ENCODE measurements around the gene TMEM80. TPM values are rescaled to one million over a fixed set of nuclear protein-coding genes. Genes with fewer than 3 reads are reported as not detected.
"Not testable (repeated sequence)": the region's sequence is repeated elsewhere in the genome, so short reads cannot be mapped to it uniquely, and the experiment has no call there.

The TMEM80 gene
- total RNA-seq, 1 experiment from 2014 or later: 29.9 TPM

- no peak for DNase-seq
- Mint-ChIP-seq H3K27ac (ENCODE audit: unreplicated experiment) (no peak overlapping the region), H3K4me1 (ENCODE audit: low read depth, unreplicated experiment) (peaks cover 12% of the 10 kb centered on the region), H3K27me3 (ENCODE audit: unreplicated experiment) (no peaks in the 10 kb centered on the region), H3K9me3 (ENCODE audit: low read depth, unreplicated experiment) (no peaks in the 10 kb centered on the region), H3K4me3 (ENCODE audit: low read depth, unreplicated experiment) (no peak overlapping the region), H3K36me3 (ENCODE audit: insufficient read depth, unreplicated experiment) (peaks cover 61% of the 10 kb centered on the region)
- CTCF ChIA-PET: no interaction called here
- intact Hi-C loops (cut with micrococcal nuclease; ENCODE audit: unreplicated experiment): no loop called here
- BruUV-seq (replicated peaks): no TSS peak
- TF ChIP-seq CTCF (IDR thresholded peaks at IDR 0.05; ENCODE audit: unreplicated experiment): no peak
Observed at GRCh38 chr11:689625-690024, 6.0 kb upstream of the TMEM80 start.

- DNase-seq; CTCF ChIA-PET; H3K4me3 Mint-ChIP-seq (ENCODE audit: low read depth, unreplicated experiment); intact Hi-C loops (cut with micrococcal nuclease; ENCODE audit: unreplicated experiment); BruUV-seq (replicated peaks); H3K27ac Mint-ChIP-seq (ENCODE audit: unreplicated experiment); H3K27me3 Mint-ChIP-seq (ENCODE audit: unreplicated experiment); H3K9me3 Mint-ChIP-seq (ENCODE audit: low read depth, unreplicated experiment): not testable (repeated sequence)
- Mint-ChIP-seq H3K36me3 (ENCODE audit: insufficient read depth, unreplicated experiment) (peaks cover 64% of the 10 kb centered on the region), H3K4me1 (ENCODE audit: low read depth, unreplicated experiment) (peaks cover 12% of the 10 kb centered on the region)
Observed at GRCh38 chr11:690244-690643, 5.4 kb upstream of the TMEM80 start.

DNA sequence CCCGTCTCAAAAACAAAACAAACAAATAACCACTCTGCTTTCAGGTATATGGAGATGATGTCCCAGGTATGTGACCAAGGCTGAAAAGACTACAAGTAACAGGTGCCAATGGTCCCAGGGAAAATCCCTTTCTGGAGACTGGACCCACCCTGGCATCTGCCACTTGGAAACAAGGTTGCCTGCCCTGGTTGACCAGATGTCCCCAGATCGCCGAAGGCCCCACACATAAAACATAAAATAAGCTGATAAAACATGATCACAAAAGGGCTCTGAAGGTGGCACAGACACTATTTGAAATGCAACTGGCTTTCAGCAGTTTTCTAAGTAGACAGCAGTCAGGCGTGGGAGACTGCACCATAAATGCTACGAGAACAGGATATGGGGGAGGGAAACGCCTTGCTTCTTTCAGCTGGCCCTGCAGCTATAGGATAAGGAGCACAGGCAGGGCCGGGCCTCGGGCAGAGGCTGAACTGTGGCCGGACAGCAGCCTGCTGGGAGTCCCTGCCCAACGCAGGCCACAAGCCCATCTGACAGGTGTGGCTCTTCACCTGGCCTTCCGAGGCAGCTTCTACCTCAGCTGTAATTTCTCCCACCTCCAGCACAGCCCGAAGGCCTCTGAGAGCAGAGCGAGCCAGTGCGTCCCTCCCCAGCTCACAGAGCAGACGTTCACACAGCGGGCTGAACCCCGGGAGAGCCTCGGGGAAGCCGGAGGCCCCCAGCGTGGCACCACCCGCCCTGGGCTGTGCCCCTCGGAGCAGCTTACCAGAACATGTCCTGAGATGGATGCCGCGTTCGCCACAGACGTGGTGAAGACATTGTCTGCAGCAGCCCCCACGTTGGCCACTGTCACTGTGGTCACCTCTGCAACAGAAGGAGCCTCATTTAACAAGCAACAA is 4.6 kb upstream of the TMEM80 start:
- Mint-ChIP-seq H3K4me3 (ENCODE audit: low read depth, unreplicated experiment) (no peak overlapping the region), H3K9me3 (ENCODE audit: low read depth, unreplicated experiment) (no peaks in the 10 kb centered on the region), H3K27ac (ENCODE audit: unreplicated experiment) (no peak overlapping the region), H3K4me1 (ENCODE audit: low read depth, unreplicated experiment) (peaks cover 12% of the 10 kb centered on the region), H3K36me3 (ENCODE audit: insufficient read depth, unreplicated experiment) (peaks cover 66% of the 10 kb centered on the region), H3K27me3 (ENCODE audit: unreplicated experiment) (no peaks in the 10 kb centered on the region)
- DNase-seq: no peak
- intact Hi-C loops (cut with micrococcal nuclease; ENCODE audit: unreplicated experiment): no loop called here
- BruUV-seq (replicated peaks): no TSS peak
- CTCF ChIA-PET: no interaction called here
- TF ChIP-seq CTCF (IDR thresholded peaks at IDR 0.05; ENCODE audit: unreplicated experiment): no peak

DNA sequence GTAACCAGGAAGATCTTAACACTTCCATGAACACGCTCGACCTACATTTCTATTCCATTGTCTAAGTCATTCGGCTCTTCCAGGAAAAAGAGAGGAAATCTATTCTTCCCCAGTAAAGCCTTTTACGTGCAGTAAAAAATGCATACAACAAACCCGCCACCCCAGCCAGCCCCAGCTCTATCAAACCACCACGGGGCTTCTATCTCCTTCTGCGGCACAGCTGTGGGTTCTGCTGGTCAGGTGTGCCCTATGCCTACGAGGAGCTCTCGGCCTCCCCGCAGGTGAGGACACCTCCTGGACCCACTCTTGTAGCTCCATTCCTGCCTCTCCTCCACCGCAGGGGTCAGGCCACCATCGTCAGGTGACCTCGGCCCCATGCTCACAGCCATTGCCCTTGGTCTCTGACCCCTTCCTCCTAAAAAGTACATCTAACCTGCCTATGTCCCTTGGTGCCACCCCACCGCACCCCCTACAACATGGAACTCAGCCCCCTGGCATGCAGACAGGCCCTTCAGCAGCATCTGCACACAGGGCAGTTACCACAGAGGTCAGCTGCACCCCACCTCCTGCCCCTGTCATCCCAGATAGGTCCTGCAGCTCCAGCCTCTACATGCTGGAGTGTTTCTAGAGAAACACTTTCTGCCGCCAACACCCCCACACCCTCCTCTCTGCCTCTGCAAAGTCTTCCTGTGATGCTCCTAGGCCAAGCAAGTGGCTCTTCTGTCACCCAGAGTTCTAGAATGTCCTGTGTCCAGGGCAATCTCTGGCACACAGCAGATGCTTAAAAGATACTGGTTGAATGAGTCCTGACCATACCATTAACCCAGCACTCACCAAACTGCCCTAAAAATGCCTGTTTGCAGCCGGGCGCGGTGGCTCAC is 3.7 kb upstream of the TMEM80 start:
- no peak for TF ChIP-seq CTCF (IDR thresholded peaks at IDR 0.05; ENCODE audit: unreplicated experiment)
- no peaks in the 10 kb centered on the region for H3K27me3 Mint-ChIP-seq (ENCODE audit: unreplicated experiment)
- H3K9me3 Mint-ChIP-seq (ENCODE audit: low read depth, unreplicated experiment): no peaks in the 10 kb centered on the region
- H3K36me3 Mint-ChIP-seq (ENCODE audit: insufficient read depth, unreplicated experiment): peaks cover 68% of the 10 kb centered on the region
- H3K27ac Mint-ChIP-seq (ENCODE audit: unreplicated experiment): no peak overlapping the region
- H3K4me3 Mint-ChIP-seq (ENCODE audit: low read depth, unreplicated experiment): no peak overlapping the region
- no peak for DNase-seq
- CTCF ChIA-PET: no interaction called here
- BruUV-seq (replicated peaks): no TSS peak
- peaks cover 12% of the 10 kb centered on the region for H3K4me1 Mint-ChIP-seq (ENCODE audit: low read depth, unreplicated experiment)
- intact Hi-C loops (cut with micrococcal nuclease; ENCODE audit: unreplicated experiment): no loop called here
